ENCODE data around the gene EIF3F.

EIF3F gene

GRCh38 chr11:8019314-8020243 is 32.4 kb downstream of the EIF3F start:
- Histone ChIP-seq H3K4me3 (replicated peaks; ENCODE audit: insufficient read depth, low read length) (no peak overlapping the region), H3K27me3 (ENCODE audit: insufficient read depth, poor library complexity, severe bottlenecking) (peaks cover 25% of the 10 kb centered on the region)
- TF ChIP-seq CTCF (IDR thresholded peaks at IDR 0.05; ENCODE audit: insufficient read depth, low read length) (no peak), SPI1 (IDR thresholded peaks at IDR 0.05; ENCODE audit: borderline replicate concordance, low read depth) (no peak), REST (IDR thresholded peaks at IDR 0.05; ENCODE audit: insufficient replicate concordance, low read depth) (no peak), POLR2AphosphoS5 (IDR thresholded peaks at IDR 0.05; ENCODE audit: low read depth) (no peak), GABPA (IDR thresholded peaks at IDR 0.05; ENCODE audit: low read depth) (no peak)

GRCh38 chr11:8020244-8020597 is 33.1 kb downstream of the EIF3F start:
- DNase-seq (ENCODE audit: low read depth in 1 of 2, low spot score in 1 of 2) = no peak
- Histone ChIP-seq H3K27me3 (ENCODE audit: insufficient read depth, poor library complexity, severe bottlenecking) (peaks cover 25% of the 10 kb centered on the region), H3K4me3 (replicated peaks; ENCODE audit: insufficient read depth, low read length) (no peak overlapping the region), H3K27ac (replicated peaks) (no peak overlapping the region)
- no peak for TF ChIP-seq POLR2AphosphoS5 (IDR thresholded peaks at IDR 0.05; ENCODE audit: low read depth)
- no peak for TF ChIP-seq GABPA (IDR thresholded peaks at IDR 0.05; ENCODE audit: low read depth)

More at GRCh38 chr11:8019314-8020243, 32.4 kb downstream of the EIF3F start:
- DNase-seq (ENCODE audit: low read depth in 1 of 2, low spot score in 1 of 2) = no peak
- H3K27ac ChIP-seq (replicated peaks) = no peak overlapping the region

- Histone ChIP-seq H3K4me3 (replicated peaks; ENCODE audit: insufficient read depth, low read length) (no peak overlapping the region), H3K27me3 (ENCODE audit: insufficient read depth, poor library complexity, severe bottlenecking) (peaks cover 29% of the 10 kb centered on the region), H3K27ac (replicated peaks) (no peak overlapping the region)
- DNase-seq (ENCODE audit: low read depth in 1 of 2, low spot score in 1 of 2) = no peak
- TF ChIP-seq GABPA (IDR thresholded peaks at IDR 0.05; ENCODE audit: low read depth) = no peak
- TF ChIP-seq SPI1 (IDR thresholded peaks at IDR 0.05; ENCODE audit: borderline replicate concordance, low read depth) = no peak
- TF ChIP-seq REST (IDR thresholded peaks at IDR 0.05; ENCODE audit: insufficient replicate concordance, low read depth) = no peak
Observed at GRCh38 chr11:8021920-8022319, 34.8 kb downstream of the EIF3F start.

- H3K4me3 ChIP-seq (replicated peaks; ENCODE audit: insufficient read depth, low read length) = no peak overlapping the region
- DNase-seq (ENCODE audit: low read depth in 1 of 2, low spot score in 1 of 2) = no peak
- H3K27ac ChIP-seq (replicated peaks) = no peak overlapping the region
- TF ChIP-seq GABPA (IDR thresholded peaks at IDR 0.05; ENCODE audit: low read depth) (no peak), POLR2AphosphoS5 (IDR thresholded peaks at IDR 0.05; ENCODE audit: low read depth) (no peak), REST (IDR thresholded peaks at IDR 0.05; ENCODE audit: insufficient replicate concordance, low read depth) (no peak), SPI1 (IDR thresholded peaks at IDR 0.05; ENCODE audit: borderline replicate concordance, low read depth) (no peak), CTCF (IDR thresholded peaks at IDR 0.05; ENCODE audit: insufficient read depth, low read length) (no peak)
- H3K27me3 ChIP-seq (ENCODE audit: insufficient read depth, poor library complexity, severe bottlenecking) = peaks cover 24% of the 10 kb centered on the region
Observed at GRCh38 chr11:8022876-8023275, 35.7 kb downstream of the EIF3F start.

Data from HL-60 (cell line).